ENCODE results near the gene C1QTNF7.

The C1QTNF7 gene

DNA sequence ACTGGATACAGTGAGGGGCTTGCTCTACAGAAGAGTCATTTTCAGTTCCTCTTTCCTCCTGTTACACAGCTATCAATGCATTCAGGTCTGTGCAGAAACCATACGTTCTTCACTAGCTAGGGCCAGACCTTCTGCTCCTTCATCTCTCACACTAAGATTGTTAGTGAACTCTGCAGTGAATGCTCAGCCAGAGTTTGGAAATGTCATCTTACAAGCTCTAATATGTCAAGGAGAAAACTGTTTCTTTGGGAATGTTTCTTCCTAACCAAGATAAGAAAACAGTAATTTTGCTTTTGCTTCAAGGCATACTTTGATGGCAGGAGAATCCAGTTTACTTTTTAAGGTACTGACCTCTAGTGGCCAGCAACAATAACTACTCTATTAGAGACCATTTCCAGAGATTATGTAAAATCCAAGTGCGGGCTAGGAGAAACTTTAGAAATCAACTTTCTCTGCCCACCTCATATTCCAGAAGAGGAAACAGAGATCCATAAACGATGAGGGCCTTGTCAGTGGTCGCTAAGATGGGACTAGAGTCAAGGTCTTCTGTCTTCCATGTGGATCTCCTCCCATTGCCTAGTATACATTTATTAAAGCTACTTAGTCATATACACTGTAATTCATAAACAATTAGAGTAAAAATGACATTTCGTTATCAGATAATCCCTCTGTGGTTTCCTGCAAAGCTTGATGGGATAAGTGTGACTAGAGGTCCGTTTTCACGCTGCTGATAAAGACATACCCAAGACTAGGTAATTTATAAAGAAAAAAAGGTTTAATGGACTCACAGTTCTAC is 29.8 kb downstream of the C1QTNF7 start:
- Mint-ChIP-seq H3K9me3 (no peaks in the 10 kb centered on the region), H3K4me3 (no peak overlapping the region), H3K27ac (no peak overlapping the region), H3K27me3 (ENCODE audit: low read depth) (peaks cover 15% of the 10 kb centered on the region), H3K36me3 (ENCODE audit: low read depth) (no peaks in the 10 kb centered on the region), H3K4me1 (ENCODE audit: low read depth) (no peaks in the 10 kb centered on the region)

DNA sequence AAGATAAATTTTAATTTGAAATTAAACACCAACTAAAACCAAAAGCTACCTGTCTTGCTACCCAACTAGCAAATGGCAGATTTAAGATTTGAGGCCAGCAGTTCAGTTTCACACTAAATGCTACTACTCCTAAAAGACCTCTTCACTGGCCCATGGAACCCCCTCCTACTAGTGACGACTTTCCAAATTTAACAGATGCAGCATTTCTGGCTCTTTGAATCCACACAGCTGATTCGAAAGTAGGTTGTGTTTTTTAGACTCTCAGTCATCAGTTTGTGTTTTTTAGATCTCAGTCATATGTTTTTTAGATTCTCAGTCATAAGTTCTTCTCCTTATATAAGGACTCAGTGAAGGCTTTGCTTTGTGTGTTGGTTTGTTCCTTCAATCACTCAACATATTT is 30.8 kb downstream of the C1QTNF7 start:
- Mint-ChIP-seq H3K4me1 (ENCODE audit: low read depth) (no peaks in the 10 kb centered on the region), H3K36me3 (ENCODE audit: low read depth) (no peaks in the 10 kb centered on the region), H3K27me3 (ENCODE audit: low read depth) (peaks cover 15% of the 10 kb centered on the region), H3K4me3 (no peak overlapping the region), H3K27ac (no peak overlapping the region), H3K9me3 (no peaks in the 10 kb centered on the region)

GRCh38 chr4:15459706-15460105 is 31.9 kb downstream of the C1QTNF7 start:
- Mint-ChIP-seq H3K4me3 (no peak overlapping the region), H3K27me3 (ENCODE audit: low read depth) (peaks cover 15% of the 10 kb centered on the region), H3K27ac (no peak overlapping the region), H3K36me3 (ENCODE audit: low read depth) (no peaks in the 10 kb centered on the region), H3K4me1 (ENCODE audit: low read depth) (no peaks in the 10 kb centered on the region), H3K9me3 (no peaks in the 10 kb centered on the region)

DNA sequence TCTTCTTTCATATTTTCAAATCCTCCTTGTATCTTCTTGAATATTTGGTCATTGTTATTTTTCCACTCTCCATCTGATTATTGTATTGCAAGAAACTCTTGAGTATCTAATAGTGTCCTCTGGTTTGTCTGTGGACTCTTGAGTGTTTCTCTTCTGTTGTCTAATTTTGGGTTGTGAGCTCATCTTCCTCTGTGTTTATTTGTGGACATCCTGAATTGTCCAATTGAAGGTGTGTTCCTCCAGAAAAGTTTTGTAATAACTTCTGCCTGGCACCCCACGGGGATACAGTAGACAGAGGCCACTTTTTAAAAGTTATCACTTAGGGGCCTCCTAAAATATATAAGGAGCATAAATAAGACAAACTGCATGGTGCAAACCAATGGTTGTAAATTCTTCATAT is 38.8 kb downstream of the C1QTNF7 start:
- H3K4me3 Mint-ChIP-seq: no peak overlapping the region
- no peaks in the 10 kb centered on the region for H3K9me3 Mint-ChIP-seq
- peaks cover 3% of the 10 kb centered on the region for H3K27me3 Mint-ChIP-seq (ENCODE audit: low read depth)
- peaks cover 3% of the 10 kb centered on the region for H3K4me1 Mint-ChIP-seq (ENCODE audit: low read depth)
- no peaks in the 10 kb centered on the region for H3K36me3 Mint-ChIP-seq (ENCODE audit: low read depth)
- H3K27ac Mint-ChIP-seq: no peak overlapping the region

- peaks cover 3% of the 10 kb centered on the region for H3K4me1 Mint-ChIP-seq (ENCODE audit: low read depth)
- no peaks in the 10 kb centered on the region for H3K27me3 Mint-ChIP-seq (ENCODE audit: low read depth)
- no peaks in the 10 kb centered on the region for H3K36me3 Mint-ChIP-seq (ENCODE audit: low read depth)
- no peaks in the 10 kb centered on the region for H3K9me3 Mint-ChIP-seq
- no peak within 1 kb of the TSS for H3K4me3 Mint-ChIP-seq
- no peak within 1 kb of the TSS for H3K27ac Mint-ChIP-seq
These were observed 41.7 kb downstream of the C1QTNF7 start, which contains the start of gene CC2D2A for GRCh38 chr4:15469402-15470127. Gene CC2D2A (plus strand): TSS chr4:15469882. CDS start chr4:15475933, 6,051 bp downstream.

DNA sequence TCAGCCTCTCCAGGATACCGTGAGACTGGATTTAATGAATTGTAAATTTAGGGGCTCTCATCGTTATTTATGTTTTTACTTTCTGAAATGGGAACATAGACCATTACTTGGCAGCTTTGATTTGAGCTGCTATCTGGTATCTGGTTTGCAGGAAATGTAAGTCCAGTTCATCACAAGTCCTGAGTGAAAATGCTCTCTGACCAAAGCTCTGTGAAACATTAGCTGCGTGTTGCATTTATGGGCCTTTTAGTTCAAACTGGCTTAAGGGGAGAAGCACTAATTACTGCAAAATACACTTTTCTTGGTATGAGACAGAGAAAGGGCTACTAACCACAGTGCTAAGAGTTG is 42.3 kb downstream of the C1QTNF7 start:
- Mint-ChIP-seq H3K27me3 (ENCODE audit: low read depth) (no peaks in the 10 kb centered on the region), H3K4me3 (no peak overlapping the region), H3K36me3 (ENCODE audit: low read depth) (no peaks in the 10 kb centered on the region), H3K4me1 (ENCODE audit: low read depth) (peaks cover 3% of the 10 kb centered on the region), H3K27ac (no peak overlapping the region), H3K9me3 (no peaks in the 10 kb centered on the region)

- Mint-ChIP-seq H3K36me3 (ENCODE audit: low read depth) (no peaks in the 10 kb centered on the region), H3K4me3 (no peak overlapping the region), H3K4me1 (ENCODE audit: low read depth) (no peaks in the 10 kb centered on the region), H3K27me3 (ENCODE audit: low read depth) (no peaks in the 10 kb centered on the region), H3K9me3 (no peaks in the 10 kb centered on the region), H3K27ac (no peak overlapping the region)
These were observed 48.6 kb downstream of the C1QTNF7 start for GRCh38 chr4:15476396-15476795.

DNA sequence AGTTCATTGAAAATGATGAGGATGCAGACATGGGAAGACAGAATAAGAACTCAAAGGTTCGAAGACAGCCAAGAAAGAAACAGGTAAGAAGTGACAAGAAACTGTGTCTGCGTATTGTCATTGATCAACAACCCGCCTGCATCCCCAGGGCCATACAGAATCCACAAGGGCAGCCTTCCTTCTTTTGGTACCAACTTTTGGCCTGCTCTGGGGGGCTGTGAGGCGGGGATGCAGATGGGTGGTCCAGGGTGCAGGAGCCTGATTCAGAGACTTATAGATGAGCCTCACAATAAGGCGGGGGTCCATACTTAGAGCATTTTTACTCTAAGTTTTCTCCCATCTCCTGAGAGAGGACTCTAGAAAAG is 50.9 kb downstream of the C1QTNF7 start:
- Mint-ChIP-seq H3K27ac (no peak overlapping the region), H3K4me3 (no peak overlapping the region), H3K36me3 (ENCODE audit: low read depth) (no peaks in the 10 kb centered on the region), H3K9me3 (no peaks in the 10 kb centered on the region), H3K4me1 (ENCODE audit: low read depth) (no peaks in the 10 kb centered on the region), H3K27me3 (ENCODE audit: low read depth) (no peaks in the 10 kb centered on the region)

DNA sequence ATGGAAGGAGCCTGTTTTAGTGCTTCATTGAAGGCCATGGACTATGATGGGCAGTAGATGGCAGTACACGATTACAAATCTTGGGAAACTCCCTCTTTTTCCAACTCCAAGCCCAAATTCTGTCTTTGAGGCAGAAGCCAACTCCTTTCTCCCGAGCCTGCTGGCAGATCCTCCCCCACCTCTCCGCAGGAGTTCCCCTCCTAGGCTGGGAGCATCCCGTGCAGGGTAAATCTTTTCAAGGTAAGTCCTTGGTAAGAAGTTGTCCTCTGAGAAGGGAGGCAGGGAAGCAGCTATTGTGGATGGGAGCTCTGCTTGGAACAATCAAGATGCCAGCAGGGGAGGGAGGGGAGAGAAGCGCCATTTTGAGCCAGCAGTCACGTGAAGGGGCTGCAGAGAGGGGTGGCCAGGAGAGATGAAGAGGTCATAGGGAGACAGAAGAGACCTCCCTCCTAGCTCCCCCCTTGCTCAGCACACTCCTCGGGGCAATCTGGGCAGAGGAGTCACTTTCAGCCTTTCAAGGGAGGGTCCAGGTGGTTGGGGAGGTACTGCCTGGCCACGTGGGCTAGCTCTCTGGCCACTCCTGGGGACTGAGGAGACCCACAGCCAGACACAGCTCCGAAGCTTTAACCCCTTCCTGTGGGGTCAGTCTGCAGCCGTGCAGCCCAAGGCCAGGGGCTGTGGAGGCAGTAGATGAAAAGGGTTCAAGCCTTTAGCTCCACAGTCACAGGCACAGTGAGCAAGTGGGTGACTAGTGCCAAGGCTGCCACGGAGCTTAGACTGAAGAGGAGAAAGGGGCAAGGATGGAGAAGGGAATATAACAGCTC is 51.5 kb downstream of the C1QTNF7 start:
- H3K27me3 Mint-ChIP-seq (ENCODE audit: low read depth): no peaks in the 10 kb centered on the region
- H3K36me3 Mint-ChIP-seq (ENCODE audit: low read depth): no peaks in the 10 kb centered on the region
- no peak overlapping the region for H3K27ac Mint-ChIP-seq
- no peaks in the 10 kb centered on the region for H3K4me1 Mint-ChIP-seq (ENCODE audit: low read depth)
- H3K9me3 Mint-ChIP-seq: no peaks in the 10 kb centered on the region
- H3K4me3 Mint-ChIP-seq: no peak overlapping the region

GRCh38 chr4:15479913-15480185 is 52.0 kb downstream of the C1QTNF7 start:
- no peaks in the 10 kb centered on the region for H3K27me3 Mint-ChIP-seq (ENCODE audit: low read depth)
- H3K9me3 Mint-ChIP-seq: no peaks in the 10 kb centered on the region
- no peak overlapping the region for H3K27ac Mint-ChIP-seq

GRCh38 chr4:15481961-15482745 is 54.3 kb downstream of the C1QTNF7 start:
- H3K27me3 Mint-ChIP-seq (ENCODE audit: low read depth): peaks cover 9% of the 10 kb centered on the region
- peaks cover 5% of the 10 kb centered on the region for H3K9me3 Mint-ChIP-seq
- no peaks in the 10 kb centered on the region for H3K4me1 Mint-ChIP-seq (ENCODE audit: low read depth)
- H3K27ac Mint-ChIP-seq: no peak overlapping the region
- no peaks in the 10 kb centered on the region for H3K36me3 Mint-ChIP-seq (ENCODE audit: low read depth)
- no peak overlapping the region for H3K4me3 Mint-ChIP-seq

More at GRCh38 chr4:15479913-15480185, 52.0 kb downstream of the C1QTNF7 start:
- H3K4me3 Mint-ChIP-seq: no peak overlapping the region
- H3K4me1 Mint-ChIP-seq (ENCODE audit: low read depth): no peaks in the 10 kb centered on the region
- no peaks in the 10 kb centered on the region for H3K36me3 Mint-ChIP-seq (ENCODE audit: low read depth)

- H3K9me3 Mint-ChIP-seq: peaks cover 6% of the 10 kb centered on the region
- H3K4me1 Mint-ChIP-seq (ENCODE audit: low read depth): no peaks in the 10 kb centered on the region
- H3K27me3 Mint-ChIP-seq (ENCODE audit: low read depth): peaks cover 9% of the 10 kb centered on the region
- no peak overlapping the region for H3K27ac Mint-ChIP-seq
- no peaks in the 10 kb centered on the region for H3K36me3 Mint-ChIP-seq (ENCODE audit: low read depth)
- no peak overlapping the region for H3K4me3 Mint-ChIP-seq
These were observed 55.0 kb downstream of the C1QTNF7 start for GRCh38 chr4:15482842-15483241.

DNA sequence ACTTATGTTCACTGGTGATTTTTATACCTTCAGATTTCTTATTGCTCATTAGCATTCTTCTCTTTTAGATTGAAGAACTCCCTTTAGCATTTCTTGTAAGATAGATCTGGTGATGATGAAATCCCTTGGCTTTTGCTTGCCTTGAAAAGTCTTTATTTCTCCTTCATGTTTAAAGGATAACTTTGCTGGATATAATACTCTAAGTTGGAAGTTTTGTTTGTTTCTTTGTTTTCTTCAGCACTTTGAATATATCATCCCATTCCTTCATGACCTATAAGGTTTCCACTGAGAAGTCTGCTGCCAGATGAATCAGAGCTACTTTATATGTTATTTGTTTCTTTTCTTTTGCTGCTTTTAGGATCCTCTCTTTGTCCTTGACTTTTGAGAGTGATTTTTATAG is 60.3 kb downstream of the C1QTNF7 start:
- Mint-ChIP-seq H3K27ac (no peak overlapping the region), H3K4me1 (ENCODE audit: low read depth) (no peaks in the 10 kb centered on the region), H3K9me3 (peaks cover 10% of the 10 kb centered on the region), H3K27me3 (ENCODE audit: low read depth) (peaks cover 12% of the 10 kb centered on the region), H3K36me3 (ENCODE audit: low read depth) (no peaks in the 10 kb centered on the region), H3K4me3 (no peak overlapping the region)

All from T-helper 1 cell treated with Interleukin-12 subunit alpha and Interleukin-12 subunit beta and Interleukin-4 antibody, amounts not matched to agents 30 μg/mL and 1 μg/mL, for 36 hours (primary cell).